GM20431 (cell line): Measurements from ENCODE around the gene CACNG1.

Source experiments
- in situ Hi-C: fragments of 300-500 bp; cut with MseI, MboI; formaldehyde crosslinking; loops from one replicate; pipeline ENCODE4 v1.15.0; 2020; ENCODE audit warnings: low sequenced_read_pairs; ENCODE audit not compliant: unreplicated experiment

Gene CACNG1, protein sequence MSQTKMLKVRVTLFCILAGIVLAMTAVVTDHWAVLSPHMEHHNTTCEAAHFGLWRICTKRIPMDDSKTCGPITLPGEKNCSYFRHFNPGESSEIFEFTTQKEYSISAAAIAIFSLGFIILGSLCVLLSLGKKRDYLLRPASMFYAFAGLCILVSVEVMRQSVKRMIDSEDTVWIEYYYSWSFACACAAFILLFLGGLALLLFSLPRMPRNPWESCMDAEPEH

DNA sequence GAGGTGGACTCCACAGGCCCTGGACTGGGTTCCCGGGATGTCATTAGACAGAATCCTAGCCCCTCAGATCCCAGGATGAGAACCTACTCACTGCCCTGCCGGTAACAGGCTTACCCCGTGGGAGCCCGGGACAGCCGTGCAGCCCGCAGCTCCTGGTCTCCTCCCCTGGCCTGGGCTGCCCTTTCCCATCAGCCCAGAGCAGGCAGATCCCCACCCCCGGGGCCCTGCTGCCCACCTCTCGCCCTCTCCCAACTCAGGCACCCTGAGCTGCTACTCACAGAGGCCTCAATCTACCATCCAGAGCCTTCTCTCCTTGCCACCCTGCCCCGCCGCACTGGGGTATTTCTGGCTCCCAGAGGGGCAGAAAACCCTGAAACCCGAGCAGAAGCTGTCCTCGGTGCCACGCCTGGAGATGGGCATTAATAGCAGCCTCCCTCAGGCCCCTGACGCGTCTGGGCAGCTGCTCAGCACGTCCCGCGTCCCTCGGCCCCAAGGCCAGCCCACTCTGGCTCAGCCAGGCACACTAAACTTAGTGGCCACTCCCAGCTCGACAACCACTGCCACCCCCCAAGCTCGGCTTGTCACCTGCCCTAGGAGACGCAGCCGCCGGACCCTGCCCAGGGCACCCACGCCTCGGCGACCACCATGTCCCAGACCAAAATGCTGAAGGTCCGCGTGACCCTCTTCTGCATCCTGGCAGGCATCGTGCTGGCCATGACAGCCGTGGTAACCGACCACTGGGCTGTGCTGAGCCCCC, at the start of gene CACNG1:
Gene CACNG1 (plus strand): TSS at position 539 of the 757 bp plus-strand sequence. CDS start 107 bp downstream, at position 646.
- in situ Hi-C loops: no loop called here

DNA sequence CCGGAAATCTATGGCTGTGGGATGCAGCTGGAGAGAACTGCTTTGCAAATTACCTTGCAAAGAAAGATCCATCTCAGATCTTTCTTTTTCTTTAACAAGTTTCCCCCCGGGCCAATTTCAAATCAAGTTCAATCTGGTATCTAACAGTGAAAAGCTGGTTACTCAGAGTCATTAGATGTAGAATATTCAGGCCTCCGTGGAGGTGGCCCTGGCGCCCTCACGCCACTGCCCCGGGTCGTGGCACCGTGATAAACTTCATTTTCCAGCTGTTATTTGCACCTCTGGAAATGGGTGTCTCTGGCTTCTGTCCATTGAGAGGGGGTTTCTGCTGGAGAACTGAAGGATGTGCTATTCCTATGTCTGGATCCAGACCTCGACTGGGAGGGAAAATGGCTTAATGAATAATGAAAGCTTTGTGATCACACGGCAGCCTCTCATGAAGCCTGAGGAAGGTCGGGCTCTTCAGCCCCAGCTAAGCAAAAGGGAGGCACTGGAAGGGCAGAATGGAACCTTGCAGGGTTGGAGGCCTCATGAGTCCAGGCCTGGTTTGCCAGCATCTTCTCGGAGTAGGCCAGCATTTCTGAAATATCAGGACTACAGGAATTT, 49.3 kb upstream of the CACNG1 start:
- in situ Hi-C loops: no loop called here

DNA sequence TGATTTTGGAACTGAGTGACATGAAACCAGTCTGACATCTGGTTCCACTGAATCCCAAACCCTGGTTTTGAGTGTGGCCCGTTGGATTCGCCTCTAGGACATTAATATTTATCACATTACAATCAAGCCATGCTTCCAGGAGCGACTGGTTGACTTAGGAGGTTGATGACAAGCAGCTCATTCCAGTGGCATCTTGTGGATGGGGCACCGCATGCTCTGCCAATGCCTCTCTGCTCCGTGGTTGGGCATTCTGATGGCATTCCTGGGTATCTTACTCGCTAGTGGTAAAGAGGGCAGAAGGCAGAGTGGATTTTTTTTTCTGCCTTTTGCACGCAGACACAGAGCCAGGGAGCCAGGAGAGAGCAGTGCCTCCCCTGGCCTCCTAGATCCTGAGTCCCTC, 48.4 kb upstream of the CACNG1 start:
- in situ Hi-C loops: no loop called here

DNA sequence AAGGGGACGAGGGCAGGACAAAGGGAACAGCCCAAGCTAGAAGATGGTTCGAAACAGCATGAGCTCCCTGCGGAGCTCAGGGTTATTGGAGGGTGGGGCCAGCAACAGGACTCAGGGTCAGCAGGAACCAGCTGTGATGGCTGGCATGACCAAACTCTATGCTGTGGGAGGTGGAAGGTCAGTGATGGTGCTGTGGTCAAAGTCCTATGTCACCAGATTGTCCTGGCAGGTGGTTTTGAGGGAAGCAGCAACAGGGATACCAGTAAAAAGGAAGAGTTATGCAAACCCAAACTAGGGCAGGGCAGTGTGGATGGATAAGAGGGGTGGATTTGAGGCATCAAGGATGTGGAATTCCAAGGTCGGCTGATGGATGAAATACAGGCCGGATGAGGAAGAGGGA, 47.4 kb upstream of the CACNG1 start:
- in situ Hi-C loops: no loop called here

DNA sequence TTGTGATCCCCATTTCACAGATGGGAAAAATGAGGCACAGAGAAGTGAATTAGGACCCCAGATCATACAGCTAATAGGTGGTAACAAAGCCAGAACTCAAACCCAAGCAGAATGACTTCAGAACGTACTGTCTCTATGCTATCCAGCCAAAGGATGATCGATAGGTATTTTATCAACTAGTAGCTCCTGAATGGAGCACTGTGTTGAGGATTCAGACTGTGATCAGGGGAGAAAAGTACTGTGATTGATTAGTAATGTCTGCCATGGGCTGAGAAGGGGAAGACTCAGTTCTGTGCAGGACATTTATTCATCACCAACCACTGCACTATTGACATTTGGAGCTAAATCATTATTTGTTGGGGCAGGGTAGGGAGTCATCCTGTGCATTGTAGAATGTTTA, 41.1 kb upstream of the CACNG1 start:
- in situ Hi-C loops: no loop called here

DNA sequence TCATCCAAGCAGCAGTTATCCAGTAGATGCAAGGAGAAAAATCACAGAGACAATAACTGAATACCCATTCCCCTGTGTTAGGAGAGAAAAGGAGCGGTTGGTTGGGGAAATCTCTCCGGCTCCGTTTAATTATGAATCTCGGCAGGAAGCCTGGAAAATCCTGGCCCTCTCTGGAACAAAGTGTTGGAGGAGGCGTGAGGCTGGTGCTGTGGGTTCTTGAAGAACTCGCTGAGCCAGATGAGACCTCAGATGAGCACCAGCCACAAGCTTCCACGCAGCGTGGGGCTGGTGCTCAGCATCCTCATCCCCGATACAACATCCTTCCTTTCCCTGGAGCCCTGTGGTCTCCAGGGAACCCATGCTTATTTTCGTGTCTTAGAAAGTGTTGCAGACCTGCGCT, 40.2 kb upstream of the CACNG1 start:
- in situ Hi-C loops: no loop called here

DNA sequence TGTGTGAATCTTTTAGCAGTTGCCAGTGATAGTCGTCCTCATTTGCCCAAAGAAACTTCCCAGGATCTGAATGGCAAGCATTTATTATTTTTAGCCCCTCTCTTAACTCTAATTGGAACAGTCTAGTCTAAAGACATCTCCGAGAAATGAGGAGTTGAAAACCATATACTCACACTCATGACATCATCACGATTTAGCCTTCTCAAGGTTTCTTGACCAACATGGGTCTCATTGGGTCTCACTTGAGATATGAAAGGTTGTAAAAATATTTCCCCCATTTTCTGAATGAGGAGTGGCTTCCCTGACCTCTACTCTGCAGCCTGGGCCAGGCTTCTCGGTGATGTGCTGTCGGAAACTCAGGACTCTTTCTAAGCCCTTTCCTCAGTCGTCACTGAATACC, 37.1 kb upstream of the CACNG1 start:
- in situ Hi-C loops: no loop called here

DNA sequence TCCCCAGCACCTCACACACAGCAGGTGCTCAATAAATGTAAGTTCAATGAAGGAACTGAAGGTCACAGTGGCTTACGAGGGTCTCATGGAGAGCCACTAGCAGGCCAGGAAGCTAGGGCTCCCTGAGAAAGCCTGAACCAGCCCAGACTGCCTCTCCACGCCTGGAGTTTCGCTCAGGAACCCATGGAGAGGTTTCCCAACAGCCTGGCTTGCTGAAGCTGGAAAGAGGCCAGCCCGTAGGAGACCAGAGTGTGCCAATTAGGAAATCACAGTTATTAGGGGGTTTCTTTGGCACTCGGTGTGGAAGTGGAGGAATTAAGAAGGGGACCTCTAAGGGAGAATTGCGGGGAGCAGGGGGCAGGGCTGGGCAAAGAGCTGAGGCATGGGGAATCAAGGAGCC, 36.3 kb upstream of the CACNG1 start:
- in situ Hi-C loops: no loop called here

DNA sequence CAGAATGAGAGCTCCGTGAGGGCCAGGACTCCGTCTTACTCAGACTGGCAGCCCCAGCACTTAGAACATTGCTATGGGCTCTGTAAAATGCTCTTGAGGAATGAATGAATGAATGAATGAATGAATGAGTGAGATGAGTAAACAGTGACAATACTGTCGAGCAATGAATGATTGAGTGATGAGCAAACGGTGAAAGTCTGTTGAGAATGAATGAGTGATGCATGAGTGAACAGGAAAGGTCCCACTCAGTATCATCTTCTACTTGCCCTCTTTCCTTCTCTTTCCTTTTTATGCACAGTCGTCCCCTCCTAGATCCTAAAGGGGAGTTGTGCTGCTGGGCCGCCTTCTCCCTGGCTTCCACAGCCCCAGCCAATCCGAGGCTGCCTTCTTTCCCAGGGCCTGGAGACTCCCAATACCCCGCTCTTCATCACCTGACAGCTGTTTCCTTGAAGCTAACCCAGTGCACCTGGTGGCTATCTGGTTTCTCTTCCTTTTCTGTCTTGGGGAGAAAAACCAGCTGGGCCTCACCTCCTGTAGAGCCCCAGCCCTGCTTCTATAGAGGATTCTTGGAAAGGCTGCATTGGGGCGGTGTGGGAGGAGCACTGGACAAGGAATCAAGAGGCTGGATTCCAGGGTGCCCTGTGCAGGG, 32.7 kb upstream of the CACNG1 start:
- in situ Hi-C loops: no loop called here

DNA sequence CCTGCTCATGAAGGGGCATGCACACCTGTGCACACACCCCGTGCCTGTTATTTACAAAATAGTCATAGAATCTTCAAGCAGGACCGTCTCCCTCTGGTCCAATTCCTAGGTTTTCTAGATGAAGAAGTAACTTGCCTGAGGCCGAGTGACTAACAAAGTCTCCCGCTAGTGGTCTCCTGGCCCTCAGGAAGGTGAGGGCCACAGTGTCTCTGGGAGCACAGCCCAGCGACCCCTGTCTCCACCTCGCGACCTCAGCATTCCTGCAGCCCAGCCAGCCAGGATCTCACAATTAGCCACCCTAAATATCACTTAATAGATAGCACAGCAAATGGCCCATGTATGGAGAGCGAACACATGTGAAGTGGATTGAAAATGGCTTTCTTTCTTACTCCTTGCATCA, 30.5 kb upstream of the CACNG1 start:
- in situ Hi-C loops: no loop called here

DNA sequence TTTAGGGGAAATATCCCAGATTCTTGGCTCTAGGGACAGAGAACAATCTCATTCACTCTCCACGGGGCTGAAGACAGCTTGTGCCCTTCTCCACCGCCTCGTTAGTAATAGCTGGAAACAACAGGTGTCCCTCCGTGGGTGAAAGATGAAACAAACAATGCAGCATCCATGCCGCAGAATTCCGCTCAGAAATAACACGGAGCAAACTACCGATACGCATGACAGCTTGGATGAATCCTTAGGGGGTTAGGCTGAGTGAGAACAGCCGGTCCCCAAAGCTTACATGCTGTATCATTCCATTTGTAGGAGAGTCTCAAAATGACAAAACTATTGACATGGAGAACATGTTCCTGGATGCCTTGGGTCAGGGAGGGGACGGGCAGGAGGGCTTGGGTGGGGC, 29.4 kb upstream of the CACNG1 start:
- in situ Hi-C loops: no loop called here

DNA sequence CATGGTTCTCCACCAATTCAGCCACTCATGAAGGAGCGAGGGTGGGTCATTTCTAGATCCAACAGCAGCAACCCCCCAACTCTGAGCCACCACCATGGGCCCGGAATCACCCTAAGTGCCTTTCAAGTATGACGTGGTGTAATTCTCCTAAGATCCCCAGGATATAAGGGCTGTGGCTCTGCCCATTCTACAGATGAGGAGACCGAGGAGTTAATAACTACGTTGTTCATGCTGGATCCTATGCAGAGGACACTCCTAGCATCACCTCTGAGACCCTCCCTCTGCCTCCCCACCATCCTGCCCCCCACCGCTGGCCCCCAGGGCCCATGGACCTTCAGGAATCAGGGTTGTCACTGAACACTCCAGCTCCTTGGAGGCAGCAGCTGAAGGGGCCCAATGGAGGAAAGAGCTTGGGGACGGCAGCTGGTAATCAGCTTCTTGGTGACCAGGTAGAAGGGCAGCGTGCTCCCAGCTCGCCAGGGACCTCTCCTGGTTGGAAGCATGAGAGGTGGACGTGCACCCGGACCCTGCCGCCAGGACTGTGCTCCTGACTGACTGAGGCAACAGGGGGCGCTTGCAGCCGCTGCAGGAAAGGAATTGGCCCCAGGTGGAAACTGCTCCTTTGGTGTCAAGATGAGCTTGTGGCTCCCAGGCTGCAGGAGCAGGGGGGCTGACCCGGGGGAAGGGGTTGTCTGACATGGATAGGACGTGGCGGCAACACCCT, 28.2 kb upstream of the CACNG1 start:
- in situ Hi-C loops: no loop called here

DNA sequence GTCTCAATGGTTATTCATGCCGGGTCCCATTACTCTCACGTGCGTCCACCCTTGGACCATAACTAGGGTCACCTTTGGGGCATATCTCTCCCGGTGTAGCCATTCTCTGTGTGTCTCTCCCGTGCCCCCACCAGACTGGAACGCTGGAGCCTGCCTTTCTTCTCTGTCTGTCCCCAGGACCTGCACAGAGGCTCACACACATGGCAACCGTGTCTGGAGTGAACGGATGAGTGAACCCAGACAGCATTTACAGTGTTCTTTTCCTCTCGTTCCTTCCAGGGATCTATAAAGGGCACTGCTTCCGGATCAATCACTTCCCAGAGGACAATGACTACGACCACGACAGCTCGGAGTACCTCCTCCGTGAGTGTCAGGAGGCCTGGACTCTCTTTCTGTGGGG, 26.4 kb upstream of the CACNG1 start:
- in situ Hi-C loops: no loop called here

DNA sequence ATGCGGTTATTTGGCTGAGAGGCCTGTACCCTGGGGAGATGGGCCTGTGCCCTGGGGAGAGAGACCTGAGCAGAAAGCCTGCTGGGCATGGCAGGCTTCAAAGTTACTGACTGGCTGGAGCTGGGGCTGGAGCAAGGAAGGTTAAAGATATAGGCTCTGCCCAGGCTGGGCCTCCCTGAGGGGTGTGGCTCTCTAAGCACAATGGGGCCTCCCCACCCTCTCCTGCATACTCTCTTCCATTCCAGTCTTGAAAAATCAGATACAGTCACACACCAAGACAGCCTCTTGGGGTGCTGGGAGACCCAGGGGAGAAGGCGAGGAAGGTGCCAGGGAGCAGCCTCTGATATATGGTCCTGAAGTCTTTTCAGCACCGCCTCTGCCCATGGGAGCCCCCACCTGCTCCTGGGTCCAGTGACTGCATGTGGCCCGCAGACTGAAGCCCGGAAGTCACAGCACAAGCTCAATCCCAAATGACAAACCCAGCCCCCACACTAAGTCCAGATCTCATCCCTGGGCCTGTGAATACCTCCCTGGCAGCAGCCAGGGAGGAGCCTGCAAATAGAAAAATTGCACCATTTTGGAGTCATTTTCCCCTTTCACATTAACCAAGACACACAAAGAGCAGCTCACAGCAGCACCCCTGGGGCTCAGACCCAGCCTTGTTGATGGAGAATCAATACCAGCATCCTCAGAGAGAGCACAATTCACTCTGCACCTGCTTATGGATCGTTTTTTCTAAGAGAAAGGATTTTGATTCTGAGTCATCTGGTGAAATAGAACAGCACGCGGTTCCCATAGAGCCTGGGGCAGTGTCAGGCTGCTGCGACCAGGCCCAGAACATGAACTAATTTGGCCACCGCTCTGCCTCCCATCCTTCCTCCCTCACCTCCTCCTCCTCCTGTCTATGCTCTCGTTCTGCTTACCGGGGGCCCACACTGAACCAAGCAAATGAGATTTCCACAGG, 25.6 kb upstream of the CACNG1 start:
- in situ Hi-C loops: no loop called here

DNA sequence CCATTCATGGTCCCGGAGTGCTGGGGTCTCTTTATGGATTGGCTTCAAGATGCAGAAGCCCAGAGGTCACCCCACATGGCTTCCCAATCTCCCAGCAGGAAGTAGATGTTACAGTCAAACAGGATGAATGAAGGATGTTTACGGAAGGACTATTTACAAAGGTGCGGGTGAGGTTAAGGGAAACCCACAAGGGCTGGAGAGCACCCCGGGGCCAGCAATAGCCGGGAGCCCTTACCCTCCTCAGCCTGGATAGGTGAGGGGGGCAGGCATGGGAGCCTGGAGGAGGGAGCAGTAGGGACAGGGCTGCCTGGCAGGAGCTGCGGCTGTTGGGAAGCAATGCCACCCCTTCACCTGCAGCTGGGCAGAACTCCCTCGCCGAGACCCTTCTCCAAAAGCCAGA, 24.5 kb upstream of the CACNG1 start:
- in situ Hi-C loops: no loop called here

DNA sequence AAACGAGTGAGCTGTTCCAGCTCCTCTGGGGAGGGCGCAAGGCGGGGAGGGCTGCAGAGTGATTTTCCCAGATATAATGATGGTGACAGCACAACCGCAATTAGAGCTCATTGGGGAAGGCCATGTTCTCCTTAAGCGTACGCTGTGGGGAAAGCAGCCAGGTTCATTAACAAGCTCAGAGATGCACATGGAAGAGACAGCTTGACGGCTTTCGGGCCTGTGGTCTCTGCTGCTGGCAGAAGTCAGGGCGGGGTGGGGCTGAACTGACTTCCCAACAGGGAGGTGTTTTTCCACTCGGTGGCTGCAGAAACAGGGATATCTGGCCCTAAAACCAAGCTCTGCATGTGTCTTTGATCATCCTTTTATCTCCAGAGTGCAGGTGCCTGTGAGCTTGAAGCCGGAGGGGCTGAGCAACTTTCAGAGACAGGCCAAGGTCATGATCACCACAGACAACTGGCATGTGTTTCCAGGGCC, 24.0 kb upstream of the CACNG1 start:
- in situ Hi-C loops: no loop called here

DNA sequence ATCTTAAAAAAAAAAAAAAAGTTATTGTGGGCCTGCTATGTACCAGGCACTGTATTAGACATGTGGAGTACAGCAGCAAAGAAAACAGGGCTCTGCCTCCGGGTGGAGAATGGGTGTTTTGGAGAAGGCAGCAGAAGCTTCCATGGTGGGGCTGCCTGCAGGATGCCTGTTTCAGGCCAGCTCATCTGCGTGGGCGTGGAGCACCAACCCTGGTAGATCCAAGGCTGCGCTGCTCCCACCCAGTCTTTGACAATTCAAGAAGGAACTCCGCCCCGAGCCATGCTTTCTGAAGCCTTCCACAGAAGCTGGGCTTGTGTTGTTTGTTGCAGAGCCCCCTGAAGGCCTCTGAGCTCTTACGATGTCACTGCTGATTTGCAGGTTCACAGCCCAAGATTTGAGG, 23.2 kb upstream of the CACNG1 start:
- in situ Hi-C loops: no loop called here

DNA sequence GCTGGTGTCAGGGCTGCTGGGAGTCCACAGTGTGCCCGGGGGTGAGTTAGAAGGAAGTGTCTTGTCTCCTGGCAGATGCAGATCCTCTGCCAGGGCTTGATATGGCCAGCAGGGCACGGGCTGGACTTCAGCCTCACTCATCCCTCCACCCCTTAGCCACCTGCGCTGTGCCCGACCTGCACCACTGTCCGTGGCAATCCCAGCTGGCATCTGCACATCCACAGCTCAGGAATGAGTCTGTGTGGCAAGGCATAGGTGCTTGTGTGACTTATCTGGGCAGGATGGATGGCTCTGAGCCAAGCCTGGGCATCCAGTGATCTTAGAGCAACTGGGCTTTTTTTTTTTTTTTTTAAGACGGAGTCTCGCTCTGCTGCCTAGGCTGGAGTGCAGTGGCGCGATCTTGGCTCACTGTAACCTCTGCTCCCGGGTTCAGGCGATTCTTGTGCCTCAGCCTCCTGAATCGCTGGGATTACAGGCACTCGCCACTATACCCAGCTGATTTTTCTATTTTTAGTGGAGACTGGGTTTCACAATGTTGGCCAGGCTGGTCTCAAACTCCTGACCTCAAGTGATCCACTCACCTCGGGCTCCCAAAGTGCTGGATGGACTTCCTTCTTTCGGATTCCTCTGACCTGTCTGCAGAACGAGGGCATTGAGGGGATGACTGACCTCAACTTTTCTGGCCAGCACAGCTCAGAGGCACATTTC, 22.5 kb upstream of the CACNG1 start:
- in situ Hi-C loops: no loop called here

DNA sequence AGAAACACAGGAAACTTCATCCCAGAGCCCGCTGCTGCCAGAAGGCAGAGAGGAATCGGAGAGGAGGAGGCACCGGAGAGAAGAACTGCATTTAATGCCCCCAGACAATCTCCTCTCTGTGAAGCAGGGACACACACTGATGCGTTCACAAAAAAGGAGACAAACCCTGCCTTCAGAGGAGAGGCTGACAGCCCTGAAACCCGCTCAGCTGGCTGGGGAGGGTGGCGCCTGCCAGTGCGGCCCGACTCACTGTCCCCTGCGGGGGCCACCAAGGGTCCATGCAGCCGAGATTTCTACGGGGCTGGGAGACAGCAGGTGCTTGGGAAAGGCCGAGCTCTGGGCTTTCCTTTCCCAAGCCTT, 21.9 kb upstream of the CACNG1 start:
- in situ Hi-C loops: no loop called here
